Peyer's patch (tissue), 4 donors: ENCODE measurements around the gene HLCS.

Source experiments
- POLR2A ChIP-seq, 2 donors: fragments of 450-650 bp; IDR thresholded peaks; one replicate each; pipeline ENCODE4 v1.5.1; 2017; ENCODE audit warnings: antibody characterized with exemption in 2 of 2, mild to moderate bottlenecking in 2 of 2, moderate library complexity in 2 of 2
- TF ChIP-seq, protein P1 (sequence below), 6 experiments: fragments of 450-650 bp in 4 of 6; fragments of 200-600 bp in 2 of 6; sonication (generic) in 1 of 6; IDR thresholded peaks; one replicate each; pipeline ENCODE4 v1.5.1; 2017 to 2019; ENCODE audit warnings: antibody characterized with exemption in 6 of 6, mild to moderate bottlenecking in 3 of 6, moderate library complexity in 1 of 6

DNA sequence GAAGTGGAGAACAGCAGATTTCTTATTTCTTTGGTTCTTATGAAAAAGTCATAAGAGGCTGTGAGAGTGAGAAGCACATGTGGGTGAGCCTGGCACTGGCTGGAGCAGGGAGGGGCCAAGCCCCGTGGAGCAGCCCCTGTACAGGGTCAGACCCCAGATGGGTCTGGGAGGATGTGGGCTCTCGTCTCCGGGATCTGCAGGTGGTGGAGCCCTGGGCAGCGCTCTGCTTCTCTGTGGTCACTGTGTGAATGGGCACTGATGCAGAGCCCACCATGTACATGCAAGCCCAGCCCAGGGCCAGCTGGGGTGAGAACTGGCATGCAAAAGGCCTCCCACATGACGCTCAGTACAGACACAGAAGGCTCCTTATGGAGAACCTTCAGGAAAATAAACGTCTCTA lies 200.0 kb downstream of the HLCS start:
- TF ChIP-seq, protein P1, sequence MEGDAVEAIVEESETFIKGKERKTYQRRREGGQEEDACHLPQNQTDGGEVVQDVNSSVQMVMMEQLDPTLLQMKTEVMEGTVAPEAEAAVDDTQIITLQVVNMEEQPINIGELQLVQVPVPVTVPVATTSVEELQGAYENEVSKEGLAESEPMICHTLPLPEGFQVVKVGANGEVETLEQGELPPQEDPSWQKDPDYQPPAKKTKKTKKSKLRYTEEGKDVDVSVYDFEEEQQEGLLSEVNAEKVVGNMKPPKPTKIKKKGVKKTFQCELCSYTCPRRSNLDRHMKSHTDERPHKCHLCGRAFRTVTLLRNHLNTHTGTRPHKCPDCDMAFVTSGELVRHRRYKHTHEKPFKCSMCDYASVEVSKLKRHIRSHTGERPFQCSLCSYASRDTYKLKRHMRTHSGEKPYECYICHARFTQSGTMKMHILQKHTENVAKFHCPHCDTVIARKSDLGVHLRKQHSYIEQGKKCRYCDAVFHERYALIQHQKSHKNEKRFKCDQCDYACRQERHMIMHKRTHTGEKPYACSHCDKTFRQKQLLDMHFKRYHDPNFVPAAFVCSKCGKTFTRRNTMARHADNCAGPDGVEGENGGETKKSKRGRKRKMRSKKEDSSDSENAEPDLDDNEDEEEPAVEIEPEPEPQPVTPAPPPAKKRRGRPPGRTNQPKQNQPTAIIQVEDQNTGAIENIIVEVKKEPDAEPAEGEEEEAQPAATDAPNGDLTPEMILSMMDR (IDR thresholded peaks at IDR 0.05) = no peak
- TF ChIP-seq POLR2A (IDR thresholded peaks at IDR 0.05) = no peak
